ENCODE data around the gene KCNH8.

- TF ChIP-seq CTCF (IDR thresholded peaks at IDR 0.05 in 2 of 3, conservative IDR thresholded peaks at IDR 0.05 in 1 of 3; ENCODE audit: borderline replicate concordance in 1 of 3, insufficient read depth in 1 of 3, low read depth in 2 of 3, low read length in 2 of 3), result no peak
- TF ChIP-seq YY1 (IDR thresholded peaks at IDR 0.05; ENCODE audit: extremely low read depth, insufficient replicate concordance, low read depth, low read length), result no peak
- TF ChIP-seq POLR2AphosphoS5 (IDR thresholded peaks at IDR 0.05; ENCODE audit: low read depth, low read length), result no peak
- TF ChIP-seq POLR2A (IDR thresholded peaks at IDR 0.05; ENCODE audit: borderline replicate concordance, extremely low read depth, insufficient read depth, insufficient read length), result no peak
- no peak for TF ChIP-seq REST (IDR thresholded peaks at IDR 0.05; ENCODE audit: low read depth)
- no peak for TF ChIP-seq CEBPB (IDR thresholded peaks at IDR 0.05; ENCODE audit: low read depth)
- no peak for TF ChIP-seq ZFX (IDR thresholded peaks at IDR 0.05)
- TF ChIP-seq FOSL1 (IDR thresholded peaks at IDR 0.05; ENCODE audit: low read depth), result no peak
- no peak for TF ChIP-seq ZBTB33 (IDR thresholded peaks at IDR 0.05; ENCODE audit: extremely low read depth, insufficient replicate concordance, low read length)
- TF ChIP-seq EGR1 (IDR thresholded peaks at IDR 0.05; ENCODE audit: low read depth), result no peak
- TF ChIP-seq EZH2 (IDR thresholded peaks at IDR 0.05), result no peak
- TF ChIP-seq MAX (IDR thresholded peaks at IDR 0.05), result no peak
- TF ChIP-seq JUND (IDR thresholded peaks at IDR 0.05), result no peak
- no peak for TF ChIP-seq EZH2phosphoT487 (IDR thresholded peaks at IDR 0.05; ENCODE audit: borderline replicate concordance)
These were observed 392.2 kb downstream of the KCNH8 start for GRCh38 chr3:19540464-19540863.

Measured in HCT116 (cell line).